ENCODE data around the gene TFEB. TPM values are rescaled to one million over a fixed set of nuclear protein-coding genes. Genes with fewer than 3 reads are reported as not detected.

TFEB gene
- total and polyA plus RNA-seq, 10 of the 15 experiments (the other 5 are each of a cell fraction or from before 2014, with no cell fraction given): 0.84 to 108 (median 60.8) TPM

DNA sequence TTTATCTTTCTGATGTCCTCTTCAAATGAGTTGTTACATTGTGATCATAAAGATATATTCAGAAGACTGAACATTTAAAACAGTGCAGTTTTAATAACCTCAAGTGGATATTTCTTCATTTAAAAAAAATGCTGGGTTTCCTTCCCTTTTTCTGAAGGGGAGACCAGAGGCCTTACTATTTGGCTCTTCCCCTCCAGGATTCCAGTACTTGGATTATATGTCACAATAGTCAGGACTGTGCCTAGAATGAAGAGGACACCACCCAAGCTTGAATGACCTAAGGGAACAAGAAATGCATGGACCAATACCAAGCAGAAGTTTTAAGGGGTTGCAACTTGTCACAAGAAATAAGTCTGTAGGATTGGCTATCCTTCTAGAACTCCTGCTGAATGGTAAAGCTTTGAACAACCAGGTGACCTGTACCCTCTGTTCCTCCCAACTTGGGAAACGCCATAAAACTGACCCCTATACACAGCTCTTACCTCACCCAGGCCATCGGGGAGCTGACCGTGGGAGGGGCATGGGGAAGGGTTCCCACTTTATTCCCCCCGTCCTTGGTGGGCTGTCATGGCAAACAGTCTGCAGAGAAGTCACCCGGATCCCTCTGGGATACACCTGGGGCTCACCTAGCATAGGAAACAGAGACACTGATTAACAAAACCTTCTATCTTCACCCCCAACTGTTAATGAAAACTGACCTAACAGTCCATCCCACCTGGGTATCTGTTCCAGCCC, 42.3 kb upstream of the TFEB start:
- H3K9ac ChIP-seq (ENCODE audit: control insufficient read depth, insufficient read depth, low read length): no peak overlapping the region
- no peak overlapping the region for H3K4me3 ChIP-seq
- FAIRE-seq: no peak
- H3K27ac ChIP-seq (ENCODE audit: control insufficient read depth, insufficient read depth): no peak overlapping the region
- peaks cover 0 to 3% of the 10 kb centered on the region in 2 experiments; a peak in 1 of 4 replicates for H3K36me3 ChIP-seq (ENCODE audit: control insufficient read depth in 2 of 2, insufficient read depth in 2 of 2, low read length in 1 of 2)
- ATAC-seq: no peak
- ChIA-PET SMC1A (ENCODE audit: uncharacterized antibody, unreplicated experiment) (interaction anchor here (0.7 to 2.9 kb wide), 7 partner anchors 48 to 269 kb away, joined by 3 to 13 read pairs (median 4); partner anchors contain the start of genes BYSL and MED20), RAD21 (ENCODE audit: unreplicated experiment) (interaction anchor here (1.2 to 3.2 kb wide), 4 partner anchors 9 to 267 kb away, joined by 3 to 8 read pairs (median 5); no protein-coding TSS in a partner anchor), POLR2A (interaction anchor here (0.5 kb wide), 1 partner anchor 87 kb away, joined by 3 read pairs; no protein-coding TSS in a partner anchor), CTCF (interaction anchor here (0.6 to 4.7 kb wide), 10 partner anchors 9 to 471 kb away, joined by 3 to 38 read pairs (median 4); partner anchors contain the start of genes BYSL, MED20 and TOMM6)
- H3K4me2 ChIP-seq (ENCODE audit: control insufficient read depth, insufficient read depth): no peak overlapping the region
- 81% methylated on average over 5 of the region's 5 CpGs for WGBS (ENCODE audit: insufficient coverage, insufficient replicate concordance, low lambda C conversion rate, missing lambda C conversion rate)
- no peaks in the 10 kb centered on the region for H3K27me3 ChIP-seq (replicated peaks in 1 of 2; ENCODE audit: control insufficient read depth in 2 of 2, insufficient read depth in 2 of 2, low read length in 1 of 2)
- no TSS peak for BruUV-seq (replicated peaks)
- intact Hi-C loops (cut with micrococcal nuclease; ENCODE audit: unreplicated experiment) (loop anchor here (2.0 to 5.0 kb wide), 3 partner anchors 43 to 410 kb away; partner anchors contain the start of gene TFEB), in situ Hi-C loops (cut with MboI) (no loop called here)
- no peaks in the 10 kb centered on the region for H3K79me2 ChIP-seq (ENCODE audit: control insufficient read depth, insufficient read depth, low read length)
- no peaks in the 10 kb centered on the region for H4K20me1 ChIP-seq (ENCODE audit: control insufficient read depth, insufficient read depth)
- DNase-seq (ENCODE audit: low read depth, low spot score): no peak
- no peaks in the 10 kb centered on the region for H3K9me3 ChIP-seq (replicated peaks; ENCODE audit: control insufficient read depth, insufficient read depth, low read length)
- H2AFZ ChIP-seq (ENCODE audit: control insufficient read depth, low read depth, low read length): no peak overlapping the region
- peaks cover 13% of the 10 kb centered on the region for H3K4me1 ChIP-seq (ENCODE audit: control insufficient read depth, insufficient read depth, low read length)
- TF ChIP-seq FOXM1 (IDR thresholded peaks at IDR 0.05; ENCODE audit: low read depth, low read length) (no peak), CREB1 (IDR thresholded peaks at IDR 0.05; ENCODE audit: low read depth) (no peak), HDAC2 (IDR thresholded peaks at IDR 0.05) (no peak), ZNF217 (IDR thresholded peaks at IDR 0.05) (no peak), BRCA1 (IDR thresholded peaks at IDR 0.05; ENCODE audit: low read depth, low read length) (no peak), FOXK2 (IDR thresholded peaks at IDR 0.05) (no peak), MYC (IDR thresholded peaks at IDR 0.05; ENCODE audit: insufficient read depth, insufficient read length, insufficient replicate concordance, low read length, severe bottlenecking) (no peak), KDM1A (IDR thresholded peaks at IDR 0.05; ENCODE audit: borderline replicate concordance) (no peak), TBL1XR1 (IDR thresholded peaks at IDR 0.05; ENCODE audit: low read depth, low read length) (no peak), KLF5 (IDR thresholded peaks at IDR 0.05; ENCODE audit: partially characterized antibody) (no peak), PAX8 (IDR thresholded peaks at IDR 0.05) (no peak), SMAD1 (IDR thresholded peaks at IDR 0.05; ENCODE audit: low read depth, partially characterized antibody) (no peak)
- TF ChIP-seq, protein P1, sequence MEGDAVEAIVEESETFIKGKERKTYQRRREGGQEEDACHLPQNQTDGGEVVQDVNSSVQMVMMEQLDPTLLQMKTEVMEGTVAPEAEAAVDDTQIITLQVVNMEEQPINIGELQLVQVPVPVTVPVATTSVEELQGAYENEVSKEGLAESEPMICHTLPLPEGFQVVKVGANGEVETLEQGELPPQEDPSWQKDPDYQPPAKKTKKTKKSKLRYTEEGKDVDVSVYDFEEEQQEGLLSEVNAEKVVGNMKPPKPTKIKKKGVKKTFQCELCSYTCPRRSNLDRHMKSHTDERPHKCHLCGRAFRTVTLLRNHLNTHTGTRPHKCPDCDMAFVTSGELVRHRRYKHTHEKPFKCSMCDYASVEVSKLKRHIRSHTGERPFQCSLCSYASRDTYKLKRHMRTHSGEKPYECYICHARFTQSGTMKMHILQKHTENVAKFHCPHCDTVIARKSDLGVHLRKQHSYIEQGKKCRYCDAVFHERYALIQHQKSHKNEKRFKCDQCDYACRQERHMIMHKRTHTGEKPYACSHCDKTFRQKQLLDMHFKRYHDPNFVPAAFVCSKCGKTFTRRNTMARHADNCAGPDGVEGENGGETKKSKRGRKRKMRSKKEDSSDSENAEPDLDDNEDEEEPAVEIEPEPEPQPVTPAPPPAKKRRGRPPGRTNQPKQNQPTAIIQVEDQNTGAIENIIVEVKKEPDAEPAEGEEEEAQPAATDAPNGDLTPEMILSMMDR (IDR thresholded peaks at IDR 0.05 in 2 of 3, conservative IDR thresholded peaks at IDR 0.05 in 1 of 3; ENCODE audit: control insufficient read depth in 2 of 3, extremely low read depth in 1 of 3, insufficient read depth in 1 of 3, low read depth in 3 of 3, low read length in 3 of 3): no peak
- TF ChIP-seq, protein P2, sequence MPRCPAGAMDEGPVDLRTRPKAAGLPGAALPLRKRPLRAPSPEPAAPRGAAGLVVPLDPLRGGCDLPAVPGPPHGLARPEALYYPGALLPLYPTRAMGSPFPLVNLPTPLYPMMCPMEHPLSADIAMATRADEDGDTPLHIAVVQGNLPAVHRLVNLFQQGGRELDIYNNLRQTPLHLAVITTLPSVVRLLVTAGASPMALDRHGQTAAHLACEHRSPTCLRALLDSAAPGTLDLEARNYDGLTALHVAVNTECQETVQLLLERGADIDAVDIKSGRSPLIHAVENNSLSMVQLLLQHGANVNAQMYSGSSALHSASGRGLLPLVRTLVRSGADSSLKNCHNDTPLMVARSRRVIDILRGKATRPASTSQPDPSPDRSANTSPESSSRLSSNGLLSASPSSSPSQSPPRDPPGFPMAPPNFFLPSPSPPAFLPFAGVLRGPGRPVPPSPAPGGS (IDR thresholded peaks at IDR 0.05; ENCODE audit: borderline replicate concordance, insufficient read depth, low read depth, low read length, poor library complexity, severe bottlenecking): no peak

Data from GM12878 (cell line).